ENCODE measurements around the gene GFOD1. TPM values are rescaled to one million over a fixed set of nuclear protein-coding genes. Genes with fewer than 3 reads are reported as not detected.
A peak's percentile ranks its signal among the peaks of the same experiment; 100 is the strongest.

The GFOD1 gene
- total and polyA plus RNA-seq, 10 donors: 3.4 to 54.0 (median 32.5) TPM

DNA sequence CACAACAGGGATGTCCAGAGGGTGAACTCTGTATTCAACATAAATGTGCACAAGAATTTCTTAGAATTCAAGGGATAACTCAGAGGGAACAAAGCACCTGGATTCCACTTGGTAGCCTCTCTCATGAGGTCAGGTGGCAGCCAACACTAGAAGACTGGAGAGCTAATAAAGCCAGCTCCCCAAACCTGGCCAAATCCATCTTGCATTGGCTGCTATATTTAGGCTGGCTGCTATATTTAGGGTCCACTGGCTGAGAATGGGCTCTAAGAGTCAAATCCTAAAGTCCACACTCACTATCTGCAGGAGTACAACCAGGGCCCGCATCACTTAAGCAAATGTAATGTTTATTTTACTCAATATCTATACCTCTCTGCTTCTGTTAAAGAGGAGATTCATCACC lies 179.1 kb downstream of the GFOD1 start:
- 88 to 100% (median 95%) methylated on average over 1 of the region's 1 CpG for WGBS, 5 donors
- Histone ChIP-seq H3K27me3 (replicated peaks in 1 of 7) (no peaks in the 10 kb centered on the region), H3K36me3 (peaks cover 0 to 92% (median 26%) of the 10 kb centered on the region in 6 donors), H3K4me1 (peaks cover 13 to 32% (median 24%) of the 10 kb centered on the region in 6 donors), H3K9me3 (no peaks in the 10 kb centered on the region), H3K4me3 (no peak overlapping the region), H3K27ac (peak overlapping the region in 3 of 8 donors; percentile 36 to 66 (median 51))
- DNase-seq: no peak
- intact Hi-C loops (cut with DNase I; ENCODE audit: low total_unique reads): no loop called here
- no peak for TF ChIP-seq CTCF (IDR thresholded peaks at IDR 0.05 in 8 of 11, conservative IDR thresholded peaks at IDR 0.05 in 3 of 11)
- TF ChIP-seq POLR2AphosphoS5 (IDR thresholded peaks at IDR 0.05): no peak
- no peak for TF ChIP-seq POLR2A (IDR thresholded peaks at IDR 0.05)

Other genes with a start within 250 kb of the GFOD1 start
- 10 to 100 TPM; 10.9 to 20.9 (median 17.5) TPM for gene TBC1D7, start 159.1 kb downstream of the GFOD1 start, total RNA-seq
- 10 to 100 TPM; 12.2 to 15.0 (median 13.3) TPM for gene TBC1D7, start 159.1 kb downstream of the GFOD1 start, polyA plus RNA-seq
- 10 to 100 TPM; 11.0 to 23.7 (median 18.0) TPM for gene SIRT5, start 87.0 kb upstream of the GFOD1 start, total RNA-seq
- gene SIRT5, start 87.0 kb upstream of the GFOD1 start, polyA plus RNA-seq: 10 to 100 TPM in 1 of 3 donors, 1 to 10 TPM in 2; 8.2 to 10.8 (median 9.1) TPM
- 10 to 100 TPM; 44.6 to 73.6 (median 50.6) TPM for gene NOL7, start 127.7 kb upstream of the GFOD1 start, total RNA-seq
- gene NOL7, start 127.7 kb upstream of the GFOD1 start, polyA plus RNA-seq: 10 to 100 TPM; 49.9 to 63.1 (median 57.4) TPM
- 10 to 100 TPM; 32.1 to 41.8 (median 37.4) TPM for gene RANBP9, start 224.2 kb upstream of the GFOD1 start, total RNA-seq
- gene RANBP9, start 224.2 kb upstream of the GFOD1 start, polyA plus RNA-seq: 10 to 100 TPM; 13.4 to 16.4 (median 14.5) TPM